Measurements from ENCODE around the gene DSEL.

The DSEL gene
- 6.0 to 6.1 reads per million in 2 experiments for total RNA-seq

DNA sequence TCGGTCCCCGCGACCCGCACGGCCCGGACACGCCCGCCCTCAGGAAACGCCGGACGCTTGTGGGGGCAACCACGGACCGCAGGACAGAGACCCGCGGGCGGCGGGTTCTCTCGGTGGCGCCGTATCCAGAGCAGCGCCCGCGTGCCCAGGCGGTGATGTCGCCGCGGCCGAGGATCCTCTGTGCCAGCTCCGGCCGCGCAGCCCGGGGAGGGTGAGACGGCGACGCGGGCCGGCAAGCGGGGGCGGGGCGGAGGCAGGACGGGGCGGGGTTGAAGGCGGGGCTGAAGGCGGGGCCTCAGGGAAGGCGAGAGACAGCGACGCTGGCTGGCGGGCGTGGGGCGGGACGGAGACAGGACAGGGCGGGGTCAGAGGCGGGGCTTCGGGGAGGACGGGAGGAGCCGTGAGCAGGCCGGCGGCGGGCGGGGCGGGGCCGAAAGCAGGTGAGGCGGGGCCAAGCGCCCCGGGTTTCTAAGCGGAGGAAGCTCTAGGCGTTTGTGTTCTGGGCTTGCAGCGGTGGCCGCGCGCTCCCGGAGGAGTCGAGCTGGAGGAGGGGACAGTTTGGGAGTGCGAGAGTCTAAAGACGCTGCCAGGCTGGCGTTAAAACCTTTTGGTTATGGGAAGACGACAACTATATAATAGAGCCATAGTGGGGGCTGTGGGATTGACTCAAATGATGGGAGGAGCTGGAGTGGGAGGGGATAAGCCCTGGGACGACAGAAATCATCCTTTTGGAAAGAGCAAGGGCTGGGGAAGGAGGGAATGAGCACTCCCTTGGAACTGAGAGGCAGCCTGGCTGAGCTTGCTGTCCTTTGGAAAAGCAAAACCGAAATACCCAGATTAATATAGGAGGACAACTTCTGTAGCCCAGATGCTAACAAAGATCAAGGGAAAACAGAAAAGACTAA is at the start of gene DSEL:
DSEL (minus strand) TSS at position 182 of the 905 bp plus-strand sequence. CDS start 2,112 bp downstream, outside the sequence.
- DNase-seq (ENCODE audit: low read depth): peak; percentile 98

DNA sequence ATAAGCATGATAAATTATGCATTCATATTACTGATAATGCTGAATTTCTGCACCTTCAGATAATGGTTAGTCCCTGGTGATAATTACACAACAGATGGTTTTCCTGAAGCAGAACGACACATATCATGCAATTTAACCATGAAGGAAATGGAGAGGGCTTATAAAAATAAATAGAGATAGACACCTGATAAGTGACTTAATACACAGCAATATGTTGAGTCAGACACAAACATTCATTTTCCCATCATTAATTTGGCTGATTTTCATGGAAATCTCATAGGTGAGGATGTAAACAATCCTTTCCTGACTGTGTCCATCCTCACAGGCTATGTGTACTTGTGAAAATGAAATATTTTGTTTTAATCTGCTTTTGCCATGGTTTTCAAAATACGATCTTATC is 36.9 kb upstream of the DSEL start:
- DNase-seq (ENCODE audit: low read depth): no peak

DNA sequence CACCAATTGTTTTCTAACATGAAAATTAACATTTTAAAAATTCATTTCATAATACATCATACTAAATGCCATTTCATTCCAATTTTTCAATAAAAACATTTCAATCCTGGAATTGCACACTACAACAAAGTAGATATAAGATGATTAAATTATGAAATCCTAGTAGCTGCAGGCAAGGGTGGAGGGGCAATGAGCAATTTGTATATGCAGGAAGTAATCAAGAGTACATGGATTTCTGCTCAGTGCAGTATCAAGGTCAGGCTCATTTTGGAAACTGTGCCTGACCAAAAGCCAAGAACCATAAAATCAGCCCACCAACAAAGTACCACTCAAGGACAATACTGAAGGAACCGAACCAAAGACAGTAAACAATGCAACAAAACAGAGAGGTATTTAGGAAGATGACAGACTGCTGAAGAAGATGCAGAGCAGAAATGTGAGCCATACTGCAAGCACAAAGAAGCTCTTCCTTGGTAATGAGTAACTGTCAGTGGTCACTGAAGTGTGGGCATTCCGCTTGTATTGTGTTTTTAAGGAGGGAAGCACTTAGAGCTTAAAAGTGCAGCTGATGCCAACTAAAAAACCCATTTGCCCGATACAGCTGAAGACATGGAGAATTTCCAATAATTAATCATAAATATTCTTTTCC is 34.5 kb upstream of the DSEL start:
- no peak for DNase-seq (ENCODE audit: low read depth)

DNA sequence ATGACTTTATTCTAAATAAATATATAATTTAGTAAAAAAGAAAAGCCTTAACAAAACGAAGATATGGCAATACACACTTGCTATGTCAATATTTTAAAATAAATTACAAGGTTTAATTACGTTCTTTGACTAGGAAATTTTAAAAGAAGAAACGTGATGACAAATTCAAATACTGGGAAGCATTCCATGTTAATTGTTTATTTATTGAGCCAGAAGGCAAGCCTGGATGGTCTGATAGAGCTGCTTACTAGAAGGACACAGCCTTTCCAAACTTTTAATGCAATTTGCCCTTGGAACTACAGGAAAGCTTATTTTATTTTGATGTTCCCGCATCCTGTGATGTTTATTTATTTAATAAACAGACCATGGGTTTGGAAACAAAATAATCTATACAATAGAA is 33.4 kb upstream of the DSEL start:
- no peak for DNase-seq (ENCODE audit: low read depth)

DNA sequence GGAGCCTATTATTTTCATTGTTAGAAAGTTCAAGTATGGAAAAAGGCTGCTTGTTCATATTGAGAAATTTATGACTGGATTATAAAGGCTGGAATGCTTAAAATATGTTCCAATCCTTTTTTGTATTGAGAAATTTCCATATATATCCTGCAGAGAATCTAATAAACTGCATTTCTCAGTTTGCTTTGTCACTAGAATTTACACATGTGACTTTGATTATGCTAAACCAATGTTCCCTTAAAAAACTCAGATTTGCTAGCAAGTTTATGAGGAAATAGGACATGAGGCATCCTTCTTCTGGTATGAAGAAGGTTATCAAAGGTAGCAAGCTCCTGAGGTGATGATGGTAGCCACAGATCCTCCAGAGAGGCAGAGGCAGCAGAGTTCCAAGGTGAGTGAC is 29.2 kb upstream of the DSEL start:
- DNase-seq (ENCODE audit: low read depth): no peak

- DNase-seq (ENCODE audit: low read depth): no peak
These were observed 24.0 kb upstream of the DSEL start for GRCh38 chr18:67540559-67540958.

GRCh38 chr18:67531929-67532328 is 15.4 kb upstream of the DSEL start:
- no peak for DNase-seq (ENCODE audit: low read depth)

DNA sequence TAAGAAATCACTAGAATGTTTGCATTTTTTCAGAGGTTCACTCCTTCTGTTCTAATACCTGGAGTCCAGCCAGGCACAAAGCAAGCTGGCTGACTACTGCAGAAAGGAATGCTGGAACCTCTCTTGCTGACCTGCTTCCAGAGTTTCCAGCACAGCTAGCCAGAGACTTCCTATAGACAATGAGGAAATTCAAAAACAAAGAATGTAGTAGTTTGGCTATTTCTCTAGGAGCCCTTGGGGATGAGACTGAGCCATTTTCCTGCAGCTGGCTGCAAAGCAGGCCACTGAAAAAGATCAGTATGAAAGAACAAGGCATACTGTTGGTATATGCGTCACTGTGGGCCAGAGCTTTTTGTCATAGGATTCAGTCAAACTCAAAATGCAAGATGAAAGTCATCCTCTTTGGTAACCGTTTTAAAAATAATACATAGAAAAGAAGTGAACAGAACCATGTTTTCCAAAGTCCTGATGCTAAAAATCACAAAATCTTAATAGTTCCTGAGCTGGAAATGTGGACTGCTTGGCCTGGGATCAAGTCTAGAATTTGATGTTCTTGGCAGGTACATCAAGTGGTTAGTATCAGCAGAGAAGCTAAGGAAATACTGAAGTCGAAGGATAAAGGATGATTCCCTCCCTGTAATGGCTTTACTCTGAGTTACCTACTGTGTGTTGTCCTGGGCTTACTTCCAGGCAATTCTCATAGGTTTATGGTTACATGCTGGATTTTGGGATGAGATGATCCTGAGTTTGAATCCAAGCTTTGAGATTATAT is 9.0 kb upstream of the DSEL start:
- DNase-seq (ENCODE audit: low read depth): no peak

- DNase-seq (ENCODE audit: low read depth): no peak
These were observed 3.9 kb upstream of the DSEL start for GRCh38 chr18:67520351-67520921.

GRCh38 chr18:67519592-67519991 is 3.1 kb upstream of the DSEL start:
- DNase-seq (ENCODE audit: low read depth): no peak

- no peak for DNase-seq (ENCODE audit: low read depth)
These were observed 2.0 kb upstream of the DSEL start for GRCh38 chr18:67518566-67518965.

- DNase-seq (ENCODE audit: low read depth): no peak
These were observed 885 bp upstream of the DSEL start for GRCh38 chr18:67517444-67517765.

- peak; percentile 22 for DNase-seq (ENCODE audit: low read depth)
These were observed 480 bp downstream of the DSEL start for GRCh38 chr18:67515942-67516538.

- DNase-seq (ENCODE audit: low read depth): no peak
These were observed 1.5 kb downstream of the DSEL start for GRCh38 chr18:67514901-67515540.

DNA sequence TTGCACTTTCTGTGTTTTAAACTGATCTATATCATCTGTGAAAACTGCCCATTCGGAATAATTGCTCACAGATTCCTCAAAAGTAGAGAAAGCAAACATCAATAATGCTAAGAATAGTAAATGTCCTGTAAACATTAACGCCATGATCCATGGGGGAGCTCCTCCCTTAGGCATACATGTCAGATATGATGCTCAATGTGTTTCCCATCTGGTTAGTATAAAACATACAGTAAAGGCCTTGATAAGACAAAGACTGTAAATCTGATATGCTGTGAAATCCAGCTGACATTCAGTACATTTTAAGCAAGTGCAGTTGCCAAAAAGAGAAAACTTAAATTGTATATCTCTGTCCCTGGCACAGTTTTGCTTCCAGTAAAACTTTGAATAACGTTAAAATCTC is 2.1 kb downstream of the DSEL start:
- DNase-seq (ENCODE audit: low read depth): no peak

DNA sequence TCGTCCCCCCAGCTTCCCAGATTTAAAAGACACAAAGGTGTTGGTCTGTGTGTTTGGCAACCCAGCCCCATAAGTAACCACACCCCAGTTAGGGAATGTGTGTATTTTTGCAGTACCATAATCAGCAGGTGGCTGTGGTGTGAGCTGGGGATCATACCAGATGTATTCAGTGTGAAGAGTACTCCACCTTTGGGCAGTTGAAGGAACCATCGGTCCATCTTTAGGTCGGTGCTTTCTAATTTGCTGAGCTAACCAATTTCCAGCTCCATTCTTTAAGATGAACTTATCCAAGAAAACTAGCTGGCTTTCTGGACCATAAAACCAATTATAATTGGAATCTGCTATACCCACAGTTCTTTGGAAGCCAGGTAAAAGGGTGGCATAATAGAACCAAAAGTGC is 3.2 kb downstream of the DSEL start:
- DNase-seq (ENCODE audit: low read depth): no peak

DNA sequence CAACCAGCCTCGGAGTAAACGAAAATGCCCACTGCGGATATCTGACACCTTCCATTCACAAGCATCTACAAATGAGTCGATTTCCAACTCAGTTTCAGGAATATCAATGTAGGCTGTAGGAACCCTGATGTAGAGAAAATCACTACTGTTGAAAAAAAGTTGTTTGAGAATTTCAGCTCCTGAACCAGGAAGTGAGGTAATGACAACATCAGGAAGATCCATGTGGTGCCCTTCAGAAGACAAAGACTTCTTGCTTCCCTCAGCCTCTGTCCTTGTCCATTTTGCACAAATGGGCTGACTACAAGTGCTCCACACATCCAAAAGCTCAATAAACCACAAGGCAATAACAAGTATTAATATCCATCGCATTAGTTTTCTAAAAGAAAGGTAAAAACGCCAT is 4.7 kb downstream of the DSEL start:
- DNase-seq (ENCODE audit: low read depth): no peak

DNA sequence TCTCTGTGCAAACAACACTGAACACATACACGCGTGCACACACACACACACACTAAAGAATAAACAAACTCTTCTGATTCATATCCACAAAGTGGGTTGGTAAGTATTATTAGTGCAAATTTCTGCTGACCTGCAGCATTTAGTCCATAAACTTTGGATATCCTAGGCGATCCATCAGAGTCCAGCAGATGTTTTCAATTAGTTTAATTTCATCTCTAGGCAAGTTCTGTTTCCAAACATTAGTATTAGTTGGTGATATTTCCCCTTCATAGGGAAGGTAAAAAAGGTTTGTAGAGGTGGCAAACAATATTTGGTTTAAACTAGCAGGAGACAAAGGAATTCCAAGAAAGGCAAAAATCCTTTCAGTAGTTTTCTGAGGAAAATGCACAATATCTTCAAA is 5.7 kb downstream of the DSEL start:
- DNase-seq (ENCODE audit: low read depth): no peak

DNA sequence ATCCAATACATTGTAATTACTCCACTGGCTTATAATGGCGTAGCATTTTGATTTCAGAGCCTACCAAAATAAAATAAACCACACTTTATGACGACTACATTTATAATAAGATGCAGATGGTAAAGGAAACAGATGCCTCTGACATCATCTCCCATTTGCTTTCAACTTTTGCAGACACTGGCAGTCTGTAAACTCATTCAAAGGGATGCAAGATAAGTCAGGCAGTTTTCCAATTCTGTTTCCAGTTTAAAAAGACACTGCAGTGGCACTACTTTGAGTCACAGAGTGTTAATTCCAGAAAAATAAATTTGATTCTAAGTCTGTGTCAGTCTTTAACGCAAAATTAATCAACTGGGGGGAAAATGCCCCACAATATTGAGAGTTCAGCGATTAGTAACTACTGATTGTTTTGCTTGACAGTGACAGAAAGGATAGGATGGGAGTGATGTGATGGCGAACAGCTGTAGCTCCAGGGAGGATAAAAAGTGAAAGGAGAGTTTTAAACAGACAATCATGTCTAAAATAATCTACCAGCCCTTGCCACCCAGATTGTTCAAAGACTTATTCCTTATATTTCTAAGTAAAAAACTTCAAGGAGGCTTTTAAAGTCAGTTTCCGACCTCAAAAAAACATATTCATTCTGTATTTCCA is 6.7 kb downstream of the DSEL start:
- DNase-seq (ENCODE audit: low read depth): no peak

DNA sequence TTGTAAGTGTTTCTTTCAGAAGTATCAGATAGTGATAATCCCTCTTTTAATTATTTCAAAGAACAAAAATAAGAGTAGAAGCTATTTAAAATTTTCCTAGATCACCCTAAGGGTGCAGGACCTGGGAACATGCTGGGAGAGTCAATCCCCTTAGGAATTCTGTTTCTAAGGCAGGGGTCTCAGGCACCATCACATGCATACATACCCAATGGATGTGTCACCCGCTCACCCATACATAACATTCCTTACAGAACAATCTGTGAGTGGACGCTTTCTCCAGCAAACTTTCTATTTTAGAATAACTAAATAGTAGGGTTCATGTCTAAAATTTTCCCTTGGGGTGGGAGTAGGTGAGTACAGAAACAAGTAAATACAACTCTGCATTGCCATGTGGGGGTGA is 8.4 kb downstream of the DSEL start:
- DNase-seq (ENCODE audit: low read depth): no peak

DNA sequence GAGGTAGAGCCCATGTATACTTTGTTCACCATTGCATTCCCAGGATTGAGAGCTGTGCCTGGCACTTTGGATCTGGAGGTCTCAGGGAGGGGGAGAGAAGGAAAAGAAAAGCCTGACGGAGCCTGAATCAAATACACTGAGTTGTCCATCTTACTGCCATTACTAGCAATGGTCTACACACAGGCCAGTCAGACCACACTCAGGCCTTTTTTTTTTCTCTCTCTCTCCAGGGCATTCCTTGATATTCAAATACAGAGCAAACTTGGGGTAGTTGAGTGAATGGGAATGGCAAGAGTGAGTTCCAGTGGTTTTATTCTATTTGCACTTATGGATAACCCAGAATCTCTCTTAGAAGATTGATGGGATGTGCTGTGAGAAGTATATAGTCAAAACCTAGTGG is 11.8 kb downstream of the DSEL start:
- no peak for DNase-seq (ENCODE audit: low read depth)

Measured in T follicular helper cell (primary cell).